Stimulated activated CD8-positive, alpha-beta memory T cell treated with anti-CD3 and anti-CD28 coated beads, Interleukin-15, amount 100 ng/mL, for 4 hours (primary cell): Measurements from ENCODE around the gene TBC1D10B.

ENCODE experiments used
- DNase-seq, 2 donors: peaks; one replicate each; pipeline ENCODE4 v3.0.0-alpha.2; 2020; ENCODE audit warnings: low read depth in 2 of 2

Gene TBC1D10B, protein sequence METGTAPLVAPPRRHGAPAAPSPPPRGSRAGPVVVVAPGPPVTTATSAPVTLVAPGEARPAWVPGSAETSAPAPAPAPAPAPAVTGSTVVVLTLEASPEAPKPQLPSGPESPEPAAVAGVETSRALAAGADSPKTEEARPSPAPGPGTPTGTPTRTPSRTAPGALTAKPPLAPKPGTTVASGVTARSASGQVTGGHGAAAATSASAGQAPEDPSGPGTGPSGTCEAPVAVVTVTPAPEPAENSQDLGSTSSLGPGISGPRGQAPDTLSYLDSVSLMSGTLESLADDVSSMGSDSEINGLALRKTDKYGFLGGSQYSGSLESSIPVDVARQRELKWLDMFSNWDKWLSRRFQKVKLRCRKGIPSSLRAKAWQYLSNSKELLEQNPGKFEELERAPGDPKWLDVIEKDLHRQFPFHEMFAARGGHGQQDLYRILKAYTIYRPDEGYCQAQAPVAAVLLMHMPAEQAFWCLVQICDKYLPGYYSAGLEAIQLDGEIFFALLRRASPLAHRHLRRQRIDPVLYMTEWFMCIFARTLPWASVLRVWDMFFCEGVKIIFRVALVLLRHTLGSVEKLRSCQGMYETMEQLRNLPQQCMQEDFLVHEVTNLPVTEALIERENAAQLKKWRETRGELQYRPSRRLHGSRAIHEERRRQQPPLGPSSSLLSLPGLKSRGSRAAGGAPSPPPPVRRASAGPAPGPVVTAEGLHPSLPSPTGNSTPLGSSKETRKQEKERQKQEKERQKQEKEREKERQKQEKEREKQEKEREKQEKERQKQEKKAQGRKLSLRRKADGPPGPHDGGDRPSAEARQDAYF

GRCh38 chr16:30370456-30371247, at the start of gene TBC1D10B:
Gene TBC1D10B, minus strand, starts transcription at chr16:30370494. Its CDS starts 311 bp downstream, at chr16:30370183.
- peak; percentile 96 to 99 for DNase-seq

- no peak for DNase-seq
These were observed 48.3 kb upstream of the TBC1D10B start for GRCh38 chr16:30418350-30419181.

DNA sequence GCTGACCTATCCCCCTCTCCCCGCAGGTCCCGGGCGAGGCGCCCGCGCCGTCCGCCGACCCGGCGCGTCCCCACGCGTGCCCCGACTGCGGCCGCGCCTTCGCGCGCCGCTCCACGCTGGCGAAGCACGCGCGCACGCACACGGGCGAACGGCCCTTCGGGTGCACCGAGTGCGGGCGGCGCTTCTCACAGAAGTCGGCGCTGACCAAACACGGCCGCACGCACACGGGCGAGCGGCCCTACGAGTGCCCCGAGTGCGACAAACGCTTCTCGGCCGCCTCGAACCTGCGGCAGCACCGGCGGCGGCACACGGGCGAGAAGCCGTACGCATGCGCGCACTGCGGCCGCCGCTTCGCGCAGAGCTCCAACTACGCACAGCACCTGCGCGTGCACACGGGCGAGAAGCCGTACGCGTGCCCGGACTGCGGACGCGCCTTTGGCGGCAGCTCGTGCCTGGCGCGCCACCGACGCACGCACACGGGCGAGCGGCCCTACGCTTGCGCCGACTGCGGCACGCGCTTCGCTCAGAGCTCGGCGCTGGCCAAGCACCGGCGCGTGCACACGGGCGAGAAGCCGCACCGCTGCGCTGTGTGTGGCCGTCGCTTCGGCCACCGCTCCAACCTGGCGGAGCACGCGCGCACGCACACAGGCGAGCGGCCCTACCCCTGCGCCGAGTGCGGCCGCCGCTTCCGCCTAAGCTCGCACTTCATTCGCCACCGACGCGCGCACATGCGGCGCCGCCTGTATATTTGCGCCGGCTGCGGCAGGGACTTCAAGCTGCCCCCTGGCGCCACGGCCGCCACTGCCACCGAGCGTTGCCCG, 47.4 kb upstream of the TBC1D10B start:
- peak; percentile 74 to 81 for DNase-seq

DNA sequence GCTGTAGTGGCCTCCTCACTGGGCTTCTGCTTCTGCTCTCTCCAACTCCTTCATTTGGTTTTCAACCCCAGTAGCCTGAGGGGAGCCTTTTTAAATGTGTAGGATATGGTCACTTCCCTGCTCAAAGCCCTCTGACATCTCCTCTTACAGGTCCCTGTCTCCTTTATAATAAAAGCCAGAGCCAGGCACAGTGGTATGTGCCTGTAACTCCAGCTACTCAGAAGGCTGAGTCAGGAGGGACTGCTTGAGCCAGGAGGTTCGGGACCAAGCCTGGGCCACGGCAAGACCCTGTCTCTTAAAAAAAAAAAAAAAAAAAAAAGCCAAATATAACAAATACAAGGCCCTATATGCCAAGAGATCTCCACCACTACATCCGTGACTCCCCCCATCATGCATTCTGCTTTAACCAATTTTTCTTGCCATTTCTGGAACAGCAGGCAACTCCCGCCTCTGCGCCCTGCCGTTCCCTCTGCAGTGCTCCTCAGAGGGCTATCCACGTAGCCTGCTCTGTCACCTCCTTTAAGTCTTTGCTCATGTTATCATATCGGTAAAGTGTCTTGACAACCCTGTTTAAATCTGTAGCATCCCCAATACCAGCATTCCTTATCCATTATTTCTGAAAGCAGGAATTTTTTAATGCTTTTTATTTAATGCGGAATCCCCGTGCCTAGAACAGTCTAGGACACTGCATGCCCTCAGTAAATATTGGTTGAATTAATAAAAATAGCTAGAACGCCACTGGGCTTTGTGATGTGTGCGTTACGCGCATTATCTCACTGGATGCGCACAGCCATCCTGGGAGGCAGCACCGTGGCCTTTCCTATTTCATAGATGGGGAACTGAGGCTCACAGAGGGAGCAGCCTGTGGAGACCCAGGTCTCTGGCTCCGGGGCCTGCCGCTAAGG, 46.6 kb upstream of the TBC1D10B start:
- DNase-seq = no peak

GRCh38 chr16:30416047-30416603, 45.8 kb upstream of the TBC1D10B start:
- DNase-seq = no peak

DNA sequence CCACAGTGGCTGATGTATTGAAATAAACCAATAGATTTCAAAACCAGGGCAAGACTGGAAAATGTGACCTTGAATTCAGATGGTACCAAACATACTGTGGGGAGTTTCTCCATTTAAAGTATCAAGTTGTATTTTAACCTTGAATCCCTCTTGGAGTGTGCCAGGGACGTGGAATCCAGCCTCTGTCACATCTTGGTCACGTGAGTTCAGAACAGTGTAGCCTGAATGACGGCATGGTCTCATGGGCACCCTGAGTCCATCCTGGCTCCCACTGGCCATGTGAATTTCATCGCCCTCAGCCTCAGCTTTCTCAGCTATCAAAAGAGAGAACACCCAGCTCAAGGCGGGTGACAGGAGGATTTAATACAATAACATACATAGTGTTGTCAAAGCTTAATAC, 43.9 kb upstream of the TBC1D10B start:
- DNase-seq = no peak

DNA sequence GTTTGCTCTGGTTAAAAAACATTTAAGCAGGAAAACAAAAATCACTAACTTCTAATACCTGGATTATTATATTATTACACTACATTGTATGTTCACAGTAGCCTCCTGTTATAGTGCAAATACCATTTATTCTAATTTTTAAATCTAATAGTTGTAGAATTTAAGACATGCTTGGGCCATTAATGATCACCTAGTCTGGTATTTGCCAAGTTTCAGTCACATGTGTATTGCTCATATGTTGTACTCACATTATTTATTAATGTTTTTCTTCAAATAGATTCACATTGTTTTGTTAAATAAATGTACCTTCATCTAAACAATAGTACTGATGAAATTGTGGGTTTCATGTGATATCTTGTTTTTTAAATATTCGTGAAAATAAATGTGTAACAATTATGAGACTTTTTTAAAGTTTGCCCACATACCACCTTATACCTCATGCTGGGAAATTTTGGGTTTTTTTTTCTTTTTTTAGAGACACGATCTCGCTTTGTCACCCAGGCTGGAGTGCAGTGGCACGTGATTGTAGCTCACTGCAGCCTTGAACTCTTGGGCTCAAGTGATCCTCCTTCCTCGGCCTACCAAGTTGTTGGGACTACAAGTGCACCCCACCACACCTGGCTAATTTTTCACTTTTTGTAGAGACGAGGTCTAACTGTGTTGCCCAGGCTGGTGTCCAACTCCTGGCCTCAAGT, 43.0 kb upstream of the TBC1D10B start:
- DNase-seq = no peak

- DNase-seq = peak; percentile 78 to 87
These were observed 39.1 kb upstream of the TBC1D10B start for GRCh38 chr16:30409125-30410060.

GRCh38 chr16:30407804-30408534, 37.7 kb upstream of the TBC1D10B start:
- DNase-seq = no peak

GRCh38 chr16:30407102-30407803, 37.0 kb upstream of the TBC1D10B start, which contains the start of gene ZNF771:
Gene ZNF771, plus strand, starts transcription at chr16:30407606. Its CDS starts 448 bp downstream, at chr16:30408054.
- DNase-seq = peak; percentile 74 to 83

GRCh38 chr16:30406795-30407101, 36.5 kb upstream of the TBC1D10B start:
- DNase-seq = no peak

DNA sequence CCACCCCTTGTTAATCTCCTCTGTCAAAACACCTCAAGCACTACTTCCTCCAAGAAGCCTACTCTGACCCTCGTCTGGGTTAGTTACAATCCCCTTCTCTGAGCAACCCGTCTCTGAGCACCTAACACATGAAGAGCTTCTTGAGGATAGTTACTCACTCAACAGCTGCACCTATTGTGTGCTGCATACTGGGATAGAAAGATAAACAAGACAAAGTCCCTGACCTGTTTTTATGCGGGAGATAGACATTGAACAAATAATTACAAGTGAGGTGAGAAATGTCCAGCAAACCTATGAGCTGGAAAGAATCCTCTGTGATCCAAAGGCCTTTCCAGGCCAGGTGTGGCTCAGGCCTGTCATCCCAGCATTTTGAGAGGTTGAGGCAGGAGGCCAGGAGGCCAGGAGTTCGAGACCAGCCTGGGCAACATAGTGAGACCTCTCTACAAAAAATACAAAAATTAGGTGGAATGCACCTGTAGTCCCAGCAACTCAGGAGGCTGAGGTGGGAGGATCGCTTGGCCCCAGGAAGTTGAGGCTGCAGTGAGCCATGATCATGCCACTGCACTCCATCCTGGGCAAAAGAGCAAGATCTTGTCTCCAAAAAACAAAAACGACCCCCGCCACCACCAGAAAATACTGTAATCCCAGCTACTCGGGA, 31.6 kb upstream of the TBC1D10B start:
- no peak for DNase-seq

- DNase-seq = no peak
These were observed 29.3 kb upstream of the TBC1D10B start for GRCh38 chr16:30399435-30400186.

- DNase-seq = no peak
These were observed 28.6 kb upstream of the TBC1D10B start for GRCh38 chr16:30398661-30399434.
